SK-N-SH (cell line): ENCODE data around the gene SF3A1. TPM values are rescaled to one million over a fixed set of nuclear protein-coding genes. Genes with fewer than 3 reads are reported as not detected.

Source experiments
- CTCF ChIA-PET: fragments of 300-600, 350-600 bp; formaldehyde crosslinking; extraction: SDS; loops from one replicate; lab custom pipeline; 2021; lab: Yijun Ruan, JAX
- POLR2A ChIA-PET: fragments of 350-600 bp; sonication (Branson Sonifier 250); formaldehyde crosslinking; extraction: SDS; loops from one replicate; lab custom pipeline; 2020; ENCODE audit warnings: antibody characterized with exemption, inconsistent platforms; lab: Yijun Ruan, JAX
- DNase-seq: peaks from one replicate; pipeline ENCODE4 v3.0.0; 2012
- H2AFZ ChIP-seq: fragments of 200-600 bp; sonication (generic); 2 replicates; pipeline ENCODE4 v1.8.1; 2016; ENCODE audit warnings: antibody characterized with exemption, mild to moderate bottlenecking, low read depth
- H3F3A ChIP-seq: fragments of 200-600 bp; sonication (generic); replicated peaks from 2 replicates; pipeline ENCODE3; 2016; ENCODE audit warnings: antibody characterized with exemption, mild to moderate bottlenecking; ENCODE audit not compliant: insufficient read depth
- H3K27ac ChIP-seq, 2 experiments: fragments of 200-500 bp in 1 of 2; fragments of 200-600 bp in 1 of 2; sonication (Bioruptor generic) in 1 of 2; sonication (generic), shearing (Covaris generic) in 1 of 2; 2 replicates each; pipeline versions ENCODE4 v1.5.1 to v1.6.1; 2014 to 2016; ENCODE audit warnings: low read depth in 2 of 2, inconsistent platforms in 1 of 2, low read length in 1 of 2, mild to moderate bottlenecking in 1 of 2, mixed read lengths in 1 of 2
- H3K27me3 ChIP-seq: fragments of 200-600 bp; sonication (generic), shearing (Covaris generic); 2 replicates; pipeline ENCODE4 v1.6.1; 2016; ENCODE audit warnings: mixed run types; ENCODE audit not compliant: insufficient read depth
- H3K36me3 ChIP-seq, 2 experiments: fragments of 200-500 bp in 1 of 2; fragments of 200-600 bp in 1 of 2; sonication (Bioruptor generic) in 1 of 2; sonication (generic) in 1 of 2; replicated peaks in 1 of 2; 2 replicates each; pipeline versions ENCODE3 to v1.5.1; 2014 to 2016; ENCODE audit warnings: low read length in 1 of 2, mild to moderate bottlenecking in 1 of 2; ENCODE audit not compliant: insufficient read depth in 2 of 2, control insufficient read depth in 1 of 2
- H3K4me1 ChIP-seq, 2 experiments: fragments of 200-500 bp in 1 of 2; fragments of 200-600 bp in 1 of 2; sonication (Bioruptor generic) in 1 of 2; sonication (generic), shearing (Covaris generic) in 1 of 2; 2 replicates each; pipeline versions ENCODE4 v1.5.1 to v1.6.1; 2014 to 2016; ENCODE audit warnings: low read depth in 1 of 2, low read length in 1 of 2, mixed run types in 1 of 2; ENCODE audit not compliant: insufficient read depth in 2 of 2, control insufficient read depth in 1 of 2
- H3K4me2 ChIP-seq: fragments of 200-600 bp; sonication (generic), shearing (Covaris generic); 2 replicates; pipeline ENCODE4 v1.6.1; 2017; ENCODE audit warnings: mixed run types
- H3K4me3 ChIP-seq, 2 experiments: fragments of 200-500 bp in 1 of 2; fragments of 200-600 bp in 1 of 2; sonication (Bioruptor generic) in 1 of 2; sonication (generic), shearing (Covaris generic) in 1 of 2; 2 replicates each; pipeline versions ENCODE4 v1.5.1 to v1.8.1; 2014 to 2016; ENCODE audit warnings: low read depth in 2 of 2, inconsistent platforms in 1 of 2, low read length in 1 of 2, mild to moderate bottlenecking in 1 of 2, mixed read lengths in 1 of 2, moderate library complexity in 1 of 2
- H3K79me2 ChIP-seq: fragments of 200-600 bp; sonication (generic); 2 replicates; pipeline ENCODE4 v1.8.1; 2017; ENCODE audit warnings: mild to moderate bottlenecking; ENCODE audit not compliant: insufficient read depth
- H3K9ac ChIP-seq: fragments of 200-600 bp; sonication (generic); 2 replicates; pipeline ENCODE4 v1.6.1; 2017; ENCODE audit warnings: mixed run types
- H3K9me2 ChIP-seq: fragments of 200-600 bp; sonication (generic); 2 replicates; pipeline ENCODE4 v1.6.1; 2017; ENCODE audit warnings: mixed run types
- H3K9me3 ChIP-seq: fragments of 200-600 bp; sonication (generic); 2 replicates; pipeline ENCODE4 v1.6.1; 2017; ENCODE audit warnings: mixed run types, mild to moderate bottlenecking, moderate library complexity
- H4K20me1 ChIP-seq: fragments of 200-600 bp; sonication (generic); 2 replicates; pipeline ENCODE4 v1.6.1; 2017; ENCODE audit warnings: mild to moderate bottlenecking, mixed run types; ENCODE audit not compliant: insufficient read depth
- ELF1 ChIP-seq: IDR thresholded peaks from 2 replicates; pipeline ENCODE4 v1.4.0; 2012
- EZH2phosphoT487 ChIP-seq: fragments of 200-600 bp; sonication (generic); IDR thresholded peaks from 2 replicates; pipeline ENCODE4 v1.6.1; 2017; ENCODE audit warnings: low read depth, mixed run types, mild to moderate bottlenecking, antibody characterized with exemption, moderate library complexity, borderline replicate concordance
- GABPA ChIP-seq: IDR thresholded peaks from 2 replicates; pipeline ENCODE4 v1.4.0; 2012; ENCODE audit warnings: low read depth, mild to moderate bottlenecking
- GATA2 ChIP-seq: sonication (generic); formaldehyde crosslinking; IDR thresholded peaks from 2 replicates; pipeline ENCODE4 v1.5.0; 2020; ENCODE audit warnings: mild to moderate bottlenecking, missing genetic modification reagents
- IRF3 ChIP-seq: fragments of 150-350 bp; IDR thresholded peaks from 2 replicates; pipeline ENCODE4 v1.6.1; 2016; ENCODE audit warnings: mild to moderate bottlenecking, low read depth, low read length
- MEF2A ChIP-seq: IDR thresholded peaks from 2 replicates; pipeline ENCODE4 v1.4.0; 2012; ENCODE audit warnings: low read depth, borderline replicate concordance
- MXI1 ChIP-seq: IDR thresholded peaks from 2 replicates; pipeline ENCODE4 v1.6.1; 2012; ENCODE audit warnings: mild to moderate bottlenecking, low read depth, low read length, improper control_type of control experiment
- NFIC ChIP-seq: IDR thresholded peaks from 2 replicates; pipeline ENCODE4 v1.4.0; 2012; ENCODE audit warnings: borderline replicate concordance
- NRF1 ChIP-seq: IDR thresholded peaks from 2 replicates; pipeline ENCODE4 v1.6.1; 2012; ENCODE audit warnings: low read depth, mild to moderate bottlenecking, low read length
- POLR2AphosphoS5 ChIP-seq: IDR thresholded peaks from 2 replicates; pipeline ENCODE4 v1.6.1; 2012; ENCODE audit warnings: low read depth, low read length
- RAD21 ChIP-seq: IDR thresholded peaks from 2 replicates; pipeline ENCODE4 v1.6.1; 2012; ENCODE audit warnings: mild to moderate bottlenecking, low read length
- REST ChIP-seq: IDR thresholded peaks from 2 replicates; pipeline ENCODE4 v1.6.1; 2012; ENCODE audit warnings: mild to moderate bottlenecking, low read depth, low read length, moderate library complexity
- RFX5 ChIP-seq: IDR thresholded peaks from 2 replicates; pipeline ENCODE4 v1.6.1; 2012; ENCODE audit warnings: mild to moderate bottlenecking, improper control_type of control experiment, low read length
- SIN3A ChIP-seq: IDR thresholded peaks from 2 replicates; pipeline ENCODE4 v1.6.1; 2012; ENCODE audit warnings: low read depth, mild to moderate bottlenecking, low read length, moderate library complexity, borderline replicate concordance
- TEAD4 ChIP-seq: IDR thresholded peaks from 2 replicates; pipeline ENCODE4 v1.4.0; 2012; ENCODE audit warnings: mild to moderate bottlenecking, borderline replicate concordance; ENCODE audit not compliant: insufficient read depth
- USF1 ChIP-seq: IDR thresholded peaks from 2 replicates; pipeline ENCODE4 v1.4.0; 2012; ENCODE audit warnings: low read depth, borderline replicate concordance
- YY1 ChIP-seq: IDR thresholded peaks from 2 replicates; pipeline ENCODE4 v1.4.0; 2012; ENCODE audit warnings: low read depth, mild to moderate bottlenecking
- WGBS: methylation state at CpG from one replicate; pipeline ENCODE4 v1.1.6; 2017; ENCODE audit warnings: low lambda C conversion rate; 5-methylcytosine and 5-hydroxymethylcytosine counted together
- polyA plus RNA-seq, 3 experiments: library from polyadenylated mRNA; depleted of rRNA; stranded (reverse); fragments of >200 nt; gene quantifications; 2 replicates each; pipeline ENCODE4 v1.2.3, GENCODE V29; 2012

The SF3A1 gene
- polyA plus RNA-seq, 1 of the 3 experiments (the other 2 are of a cell fraction): 75.2 TPM

- CTCF ChIA-PET: interaction anchor here (1.3 kb wide), 1 partner anchor 57 kb away, joined by 7 read pairs; no protein-coding TSS in a partner anchor
- peaks cover 4% of the 10 kb centered on the region for H3F3A ChIP-seq
- POLR2A ChIA-PET: no interaction called here
- H4K20me1 ChIP-seq: peaks cover 28% of the 10 kb centered on the region
- no peak overlapping the region for H3K4me3 ChIP-seq
- H3K4me1 ChIP-seq: no peaks in the 10 kb centered on the region
- peaks cover 73 to 80% of the 10 kb centered on the region in 2 experiments for H3K36me3 ChIP-seq
- peaks cover 29% of the 10 kb centered on the region for H3K79me2 ChIP-seq
- TF ChIP-seq ELF1 (no peak), MXI1 (no peak), YY1 (no peak), RAD21 (no peak), MEF2A (no peak), NFIC (no peak), POLR2AphosphoS5 (no peak), TEAD4 (no peak), NRF1 (no peak), IRF3 (no peak)
- no peak overlapping the region for H3K27ac ChIP-seq
- no peak for DNase-seq
- H3K9me2 ChIP-seq: no peaks in the 10 kb centered on the region
- H2AFZ ChIP-seq: no peak overlapping the region
- H3K4me2 ChIP-seq: no peak overlapping the region
- no peaks in the 10 kb centered on the region for H3K27me3 ChIP-seq
- WGBS: 95% methylated on average over 12 of the region's 13 CpGs
- H3K9ac ChIP-seq: no peak overlapping the region
- no peaks in the 10 kb centered on the region for H3K9me3 ChIP-seq
Measured at GRCh38 chr22:30344447-30345200, 12.1 kb downstream of the SF3A1 start.

- H3K79me2 ChIP-seq: no peaks in the 10 kb centered on the region; the same call in 1 of the 2 replicates
- H3K27ac ChIP-seq: no peak overlapping the region
- H3K27me3 ChIP-seq: no peaks in the 10 kb centered on the region
- no peak overlapping the region for H2AFZ ChIP-seq
- no peaks in the 10 kb centered on the region for H3F3A ChIP-seq
- DNase-seq: no peak
- H3K9me2 ChIP-seq: no peaks in the 10 kb centered on the region
- ChIA-PET CTCF (interaction anchor here (0.6 to 1.4 kb wide), 3 partner anchors 13 to 53 kb away, joined by 3 to 6 read pairs (median 3); partner anchors contain the start of gene RNF215), POLR2A (interaction anchor here (1.1 kb wide), 1 partner anchor 9 kb away, joined by 3 read pairs; no protein-coding TSS in a partner anchor)
- H3K36me3 ChIP-seq: peaks cover 63 to 95% of the 10 kb centered on the region in 2 experiments
- H3K4me3 ChIP-seq: no peak overlapping the region
- no peaks in the 10 kb centered on the region; the same call in 1 of the 2 replicates for H4K20me1 ChIP-seq
- no peak overlapping the region for H3K4me2 ChIP-seq
- over 99% methylated on average over 10 of the region's 16 CpGs for WGBS
- H3K4me1 ChIP-seq: no peaks in the 10 kb centered on the region
- no peak overlapping the region for H3K9ac ChIP-seq
- no peaks in the 10 kb centered on the region for H3K9me3 ChIP-seq
- TF ChIP-seq TEAD4 (no peak), RFX5 (no peak), GATA2 (CRISPR knock-in tag) (no peak), SIN3A (no peak), MXI1 (no peak), USF1 (no peak), EZH2phosphoT487 (no peak), REST (no peak), GABPA (no peak), NRF1 (no peak)
Measured at GRCh38 chr22:30340911-30341685, 15.6 kb downstream of the SF3A1 start.
